ENCODE data around the gene CEBPZ. TPM values are rescaled to one million over a fixed set of nuclear protein-coding genes. Genes with fewer than 3 reads are reported as not detected.

CEBPZ gene
- total RNA-seq, 1 donor from 2014 or later, result 47.7 TPM

DNA sequence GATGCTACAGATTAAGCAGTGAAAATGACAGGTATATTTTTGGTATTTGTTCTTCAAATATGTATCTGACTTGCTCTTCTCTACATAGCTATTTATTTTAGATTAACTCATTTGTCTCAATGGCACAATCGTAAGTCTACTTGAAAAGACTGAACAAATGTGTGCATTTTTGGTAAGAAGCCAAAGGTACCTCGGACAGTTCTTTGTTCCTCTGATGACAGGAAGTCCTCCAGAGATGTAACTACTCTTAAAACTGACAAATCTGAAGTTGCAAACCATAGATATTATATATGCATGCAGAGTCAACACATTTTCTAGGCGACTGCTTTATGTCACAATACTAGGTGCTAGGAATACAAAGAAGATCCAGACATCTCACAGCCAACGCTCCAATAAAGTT lies 36.7 kb upstream of the CEBPZ start:
- Histone ChIP-seq H3K36me3 (peaks cover 74% of the 10 kb centered on the region), H3K9me3 (no peaks in the 10 kb centered on the region), H3K4me1 (no peaks in the 10 kb centered on the region), H3K27ac (no peak overlapping the region), H3K4me3 (no peak overlapping the region), H3K27me3 (no peaks in the 10 kb centered on the region)
- DNase-seq (no peak), ATAC-seq (no peak)
- TF ChIP-seq, protein P1, sequence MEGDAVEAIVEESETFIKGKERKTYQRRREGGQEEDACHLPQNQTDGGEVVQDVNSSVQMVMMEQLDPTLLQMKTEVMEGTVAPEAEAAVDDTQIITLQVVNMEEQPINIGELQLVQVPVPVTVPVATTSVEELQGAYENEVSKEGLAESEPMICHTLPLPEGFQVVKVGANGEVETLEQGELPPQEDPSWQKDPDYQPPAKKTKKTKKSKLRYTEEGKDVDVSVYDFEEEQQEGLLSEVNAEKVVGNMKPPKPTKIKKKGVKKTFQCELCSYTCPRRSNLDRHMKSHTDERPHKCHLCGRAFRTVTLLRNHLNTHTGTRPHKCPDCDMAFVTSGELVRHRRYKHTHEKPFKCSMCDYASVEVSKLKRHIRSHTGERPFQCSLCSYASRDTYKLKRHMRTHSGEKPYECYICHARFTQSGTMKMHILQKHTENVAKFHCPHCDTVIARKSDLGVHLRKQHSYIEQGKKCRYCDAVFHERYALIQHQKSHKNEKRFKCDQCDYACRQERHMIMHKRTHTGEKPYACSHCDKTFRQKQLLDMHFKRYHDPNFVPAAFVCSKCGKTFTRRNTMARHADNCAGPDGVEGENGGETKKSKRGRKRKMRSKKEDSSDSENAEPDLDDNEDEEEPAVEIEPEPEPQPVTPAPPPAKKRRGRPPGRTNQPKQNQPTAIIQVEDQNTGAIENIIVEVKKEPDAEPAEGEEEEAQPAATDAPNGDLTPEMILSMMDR (IDR thresholded peaks at IDR 0.05), result no peak
- intact Hi-C loops (cut with DNase I), result no loop called here

DNA sequence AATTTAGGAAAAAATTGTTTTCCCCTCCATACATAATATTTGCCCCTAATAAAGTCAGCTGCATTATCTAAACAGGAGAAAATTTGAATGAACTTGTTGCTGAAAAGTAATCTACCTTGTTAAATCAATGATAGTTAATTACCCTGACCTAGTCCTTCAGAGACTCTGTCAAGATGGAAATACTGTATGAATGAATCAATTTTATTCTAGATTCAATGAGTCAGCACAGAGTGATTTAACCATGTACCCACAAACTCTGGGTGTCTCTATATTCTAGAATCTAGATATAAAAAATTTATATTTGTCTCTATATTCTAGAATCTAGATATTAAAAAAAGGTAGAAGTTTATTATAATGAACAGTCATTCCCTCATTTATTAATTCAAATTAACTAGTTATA lies 36.3 kb upstream of the CEBPZ start:
- Histone ChIP-seq H3K9me3 (no peaks in the 10 kb centered on the region), H3K36me3 (peaks cover 69% of the 10 kb centered on the region), H3K4me3 (no peak overlapping the region), H3K27ac (no peak overlapping the region), H3K27me3 (no peaks in the 10 kb centered on the region), H3K4me1 (no peaks in the 10 kb centered on the region)
- ATAC-seq (no peak), DNase-seq (no peak)
- intact Hi-C loops (cut with DNase I), result no loop called here
- TF ChIP-seq, protein P1 (IDR thresholded peaks at IDR 0.05), result no peak

DNA sequence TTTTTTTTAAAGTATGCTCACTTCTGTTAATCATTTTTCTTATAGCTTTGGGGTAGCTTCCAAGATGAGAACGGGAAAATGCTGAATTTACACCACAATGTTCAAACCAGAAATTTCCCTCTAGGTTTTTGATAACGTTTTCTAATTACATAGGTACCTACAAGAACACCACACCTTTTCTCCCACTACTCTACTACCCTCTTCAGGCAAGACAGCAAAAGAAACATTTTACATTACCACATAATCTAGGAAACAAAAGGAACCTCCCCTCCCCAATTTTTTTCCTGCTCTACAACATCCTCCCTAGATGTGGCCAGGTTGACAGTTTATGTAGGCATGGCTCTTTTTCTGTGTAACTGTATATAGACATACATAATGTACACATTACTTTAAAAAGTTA lies 32.4 kb upstream of the CEBPZ start:
- TF ChIP-seq, protein P1 (IDR thresholded peaks at IDR 0.05), result no peak
- H3K4me1 ChIP-seq, result no peaks in the 10 kb centered on the region
- intact Hi-C loops (cut with DNase I), result no loop called here
- peaks cover 49% of the 10 kb centered on the region for H3K36me3 ChIP-seq
- ATAC-seq, result no peak
- no peaks in the 10 kb centered on the region for H3K9me3 ChIP-seq
- H3K27me3 ChIP-seq, result no peaks in the 10 kb centered on the region
- DNase-seq, result no peak
- no peak overlapping the region for H3K27ac ChIP-seq
- H3K4me3 ChIP-seq, result no peak overlapping the region

DNA sequence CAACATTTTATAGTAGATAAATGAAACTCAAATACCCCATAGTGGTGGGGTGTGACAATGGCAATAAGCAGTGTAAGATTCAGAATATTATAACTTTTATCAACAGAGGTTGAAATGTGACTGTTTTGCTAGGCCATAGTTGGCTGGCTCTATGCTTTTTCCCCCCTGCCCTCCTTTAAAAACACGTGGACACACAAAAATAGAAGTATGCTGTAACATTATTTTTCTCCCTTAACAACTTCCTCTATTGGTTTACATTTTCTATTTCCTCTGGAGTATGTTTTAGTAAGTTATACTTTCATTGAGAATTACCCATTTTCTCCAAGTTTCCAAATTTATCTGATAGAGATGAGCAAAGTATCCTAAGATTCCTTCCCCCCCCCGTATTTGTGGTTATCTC lies 31.1 kb upstream of the CEBPZ start:
- H3K4me3 ChIP-seq, result no peak overlapping the region
- DNase-seq (no peak), ATAC-seq (no peak)
- H3K27me3 ChIP-seq, result no peaks in the 10 kb centered on the region
- intact Hi-C loops (cut with DNase I), result no loop called here
- H3K9me3 ChIP-seq, result no peaks in the 10 kb centered on the region
- H3K4me1 ChIP-seq, result no peaks in the 10 kb centered on the region
- TF ChIP-seq, protein P1 (IDR thresholded peaks at IDR 0.05), result no peak
- H3K36me3 ChIP-seq, result peaks cover 49% of the 10 kb centered on the region
- no peak overlapping the region for H3K27ac ChIP-seq

DNA sequence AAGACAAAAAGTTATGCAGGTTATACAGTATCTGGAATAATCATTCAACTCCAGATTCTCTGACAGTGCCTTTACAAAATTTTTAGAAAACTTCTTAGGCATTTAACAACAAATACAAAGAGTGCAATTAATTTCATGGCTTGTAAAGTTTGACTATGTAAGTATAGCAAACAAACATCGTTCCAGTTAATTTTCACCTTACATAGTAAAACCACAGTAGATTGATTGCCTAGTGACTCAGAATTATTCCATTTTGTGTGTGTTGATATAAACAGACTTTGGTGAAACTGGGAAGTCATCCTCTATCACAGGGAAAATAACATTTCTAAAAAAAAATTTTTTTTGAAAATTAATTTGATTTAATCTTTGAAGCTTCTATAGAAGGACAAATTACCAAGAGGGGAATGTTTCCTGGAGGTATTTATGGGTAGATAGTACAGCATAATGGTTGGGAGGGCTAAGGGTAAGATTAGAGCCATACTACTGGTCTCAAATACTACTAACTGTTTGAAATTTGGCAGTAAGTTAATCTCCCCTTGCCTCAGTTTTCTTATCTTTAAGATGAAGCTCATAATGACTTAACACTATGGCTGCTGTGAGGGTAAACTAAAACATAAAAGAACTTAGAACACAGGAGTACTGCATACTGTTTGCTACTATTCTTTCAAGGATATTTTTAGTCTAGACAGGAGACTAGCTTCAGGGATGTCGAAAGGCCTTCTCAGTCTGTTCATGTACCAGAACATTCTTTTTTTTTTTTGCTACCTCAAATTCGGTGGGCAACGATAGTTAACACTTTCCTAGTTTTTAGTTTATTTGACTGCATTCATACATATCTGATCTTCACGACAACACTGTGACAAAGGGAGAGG lies 19.7 kb upstream of the CEBPZ start:
- intact Hi-C loops (cut with DNase I), result no loop called here
- Histone ChIP-seq H3K36me3 (peaks cover 95% of the 10 kb centered on the region), H3K27ac (no peak overlapping the region), H3K4me1 (no peaks in the 10 kb centered on the region), H3K4me3 (no peak overlapping the region), H3K27me3 (no peaks in the 10 kb centered on the region), H3K9me3 (no peaks in the 10 kb centered on the region)
- TF ChIP-seq, protein P1 (IDR thresholded peaks at IDR 0.05), result no peak
- ATAC-seq (no peak), DNase-seq (no peak)

Measured in upper lobe of right lung (tissue), 1 donor.